ENCODE data around the gene DNAJB6.

The DNAJB6 gene

GRCh38 chr7:157425137-157425731 is 88.4 kb downstream of the DNAJB6 start:
- intact Hi-C loops (cut with DNase I; ENCODE audit: low total_unique reads): loop anchor here (10.0 kb wide), 1 partner anchor 1230 kb away; no protein-coding TSS in a partner anchor
- Histone ChIP-seq H3K4me3 (no peak overlapping the region), H3K4me1 (no peaks in the 10 kb centered on the region), H3K27ac (no peak overlapping the region), H3K27me3 (no peaks in the 10 kb centered on the region), H3K9me3 (no peaks in the 10 kb centered on the region), H3K36me3 (peaks cover 0 to 28% (median 7%) of the 10 kb centered on the region in 3 donors)
- DNase-seq: no peak
- no peak for TF ChIP-seq CTCF (IDR thresholded peaks at IDR 0.05)

- TF ChIP-seq CTCF (IDR thresholded peaks at IDR 0.05): no peak
- no peak for DNase-seq
- Histone ChIP-seq H3K4me1 (no peaks in the 10 kb centered on the region), H3K4me3 (no peak overlapping the region), H3K27me3 (no peaks in the 10 kb centered on the region), H3K36me3 (peaks cover 0 to 23% (median 7%) of the 10 kb centered on the region in 3 donors), H3K9me3 (no peaks in the 10 kb centered on the region), H3K27ac (no peak overlapping the region)
- intact Hi-C loops (cut with DNase I; ENCODE audit: low total_unique reads): loop anchor here (10.0 kb wide), 1 partner anchor 1231 kb away; no protein-coding TSS in a partner anchor
Observed at GRCh38 chr7:157425761-157426160, 89.0 kb downstream of the DNAJB6 start.

- DNase-seq: no peak
- no peak overlapping the region for H3K27ac ChIP-seq
- no peak overlapping the region for H3K4me3 ChIP-seq
- intact Hi-C loops (cut with DNase I; ENCODE audit: low total_unique reads): loop anchor here (10.0 kb wide), 1 partner anchor 1232 kb away; no protein-coding TSS in a partner anchor
- no peak for TF ChIP-seq CTCF (IDR thresholded peaks at IDR 0.05)
- H3K27me3 ChIP-seq: no peaks in the 10 kb centered on the region
- peaks cover 0 to 21% (median 5%) of the 10 kb centered on the region in 3 donors for H3K36me3 ChIP-seq
- no peaks in the 10 kb centered on the region for H3K9me3 ChIP-seq
- H3K4me1 ChIP-seq: no peaks in the 10 kb centered on the region
Observed at GRCh38 chr7:157426463-157427301, 89.9 kb downstream of the DNAJB6 start.

GRCh38 chr7:157427811-157428553 is 91.2 kb downstream of the DNAJB6 start:
- no peaks in the 10 kb centered on the region for H3K27me3 ChIP-seq
- no peak overlapping the region for H3K27ac ChIP-seq
- DNase-seq: no peak
- peaks cover 0 to 8% (median 0%) of the 10 kb centered on the region in 3 donors for H3K36me3 ChIP-seq
- no peaks in the 10 kb centered on the region for H3K9me3 ChIP-seq
- no peak for TF ChIP-seq CTCF (IDR thresholded peaks at IDR 0.05)
- H3K4me1 ChIP-seq: peaks cover 0 to 9% (median 5%) of the 10 kb centered on the region in 4 donors
- no peak overlapping the region for H3K4me3 ChIP-seq
- intact Hi-C loops (cut with DNase I; ENCODE audit: low total_unique reads): loop anchor here (10.0 kb wide), 1 partner anchor 1233 kb away; no protein-coding TSS in a partner anchor

- H3K27ac ChIP-seq: no peak overlapping the region
- intact Hi-C loops (cut with DNase I; ENCODE audit: low total_unique reads): loop anchor here (10.0 kb wide), 1 partner anchor 1234 kb away; no protein-coding TSS in a partner anchor
- no peak for TF ChIP-seq CTCF (IDR thresholded peaks at IDR 0.05)
- H3K36me3 ChIP-seq: peaks cover 0 to 8% (median 0%) of the 10 kb centered on the region in 3 donors
- no peak for DNase-seq
- H3K9me3 ChIP-seq: no peaks in the 10 kb centered on the region
- peaks cover 0 to 9% (median 5%) of the 10 kb centered on the region in 4 donors for H3K4me1 ChIP-seq
- no peak overlapping the region for H3K4me3 ChIP-seq
- no peaks in the 10 kb centered on the region for H3K27me3 ChIP-seq
Observed at GRCh38 chr7:157428554-157428945, 91.7 kb downstream of the DNAJB6 start.

Measured in tibial artery (tissue), 4 donors.